Measurements from ENCODE around the gene CALML4. TPM values are rescaled to one million over a fixed set of nuclear protein-coding genes. Genes with fewer than 3 reads are reported as not detected.

CALML4 gene
- total RNA-seq, 1 experiment from 2014 or later: 1.4 TPM

- DNase-seq (ENCODE audit: low spot score): no peak
These were observed 59.4 kb downstream of the CALML4 start for GRCh38 chr15:68145706-68146105.

- no peak for DNase-seq (ENCODE audit: low spot score)
These were observed 61.3 kb downstream of the CALML4 start for GRCh38 chr15:68143785-68144184.

GRCh38 chr15:68143129-68143528 lies 62.0 kb downstream of the CALML4 start:
- DNase-seq (ENCODE audit: low spot score): no peak

Other genes starting within 250 kb of the CALML4 start
- gene PIAS1, start 151.0 kb downstream of the CALML4 start, total RNA-seq (2014; rRNA removed; shearing (Covaris generic)): 6.8 and 12.4 TPM in 2 replicates
- 22.8 and 26.1 TPM in 2 replicates for gene CLN6, start 24.4 kb upstream of the CALML4 start, total RNA-seq (2014; rRNA removed; shearing (Covaris generic))
- 24.7 and 26.9 TPM in 2 replicates for gene FEM1B, start 72.4 kb upstream of the CALML4 start, total RNA-seq (2014; rRNA removed; shearing (Covaris generic))
- gene ITGA11, start 226.8 kb upstream of the CALML4 start, total RNA-seq (2014; rRNA removed; shearing (Covaris generic)): 0.72 and 1.9 TPM in 2 replicates

Measured in A172 (cell line).